ENCODE results near the gene CCDC66. TPM values are rescaled to one million over a fixed set of nuclear protein-coding genes. Genes with fewer than 3 reads are reported as not detected.

CCDC66 gene
- total and polyA plus RNA-seq, 5 donors from 2014 or later: 21.0 to 74.5 (median 26.6) TPM

Other genes starting within 250 kb of the CCDC66 start
- gene ERC2, start 88.7 kb upstream of the CCDC66 start, total RNA-seq: not detected
- not detected for gene ERC2, start 88.7 kb upstream of the CCDC66 start, polyA plus RNA-seq
- gene TASOR, start 126.1 kb downstream of the CCDC66 start, total RNA-seq: 77.4 TPM
- gene TASOR, start 126.1 kb downstream of the CCDC66 start, polyA plus RNA-seq: 10 to 100 TPM; 29.3 to 38.4 (median 32.5) TPM
- 101 TPM for gene ARHGEF3, start 244.8 kb downstream of the CCDC66 start, total RNA-seq
- gene ARHGEF3, start 244.8 kb downstream of the CCDC66 start, polyA plus RNA-seq: 100 to 1,000 TPM in 3 of 4 donors, 10 to 100 TPM in 1; 87.8 to 137 (median 105) TPM